Mononuclear cell (primary cell): ENCODE results near the gene JAZF1. TPM values are rescaled to one million over a fixed set of nuclear protein-coding genes. Genes with fewer than 3 reads are reported as not detected.

Experiments used
- H3K27me3 ChIP-seq: 2 replicates; pipeline ENCODE4 v1.6.0; 2011; ENCODE audit warnings: low read length, control low read depth; ENCODE audit not compliant: insufficient read depth
- H3K4me1 ChIP-seq: 2 replicates; pipeline ENCODE4 v1.5.1; 2011; ENCODE audit warnings: mild to moderate bottlenecking, low read length, control low read depth; ENCODE audit not compliant: insufficient read depth
- H3K4me3 ChIP-seq: 2 replicates; pipeline ENCODE4 v1.5.1; 2011; ENCODE audit warnings: mild to moderate bottlenecking, low read length, moderate library complexity
- H3K9me3 ChIP-seq: 2 replicates; pipeline ENCODE4 v1.5.1; 2011; ENCODE audit warnings: low read depth, mild to moderate bottlenecking, control low read depth, low read length
- total RNA-seq: library from RNA; depleted of rRNA; stranded (reverse); fragments of >200 nt; gene quantifications from one replicate; pipeline ENCODE4 v1.2.3, GENCODE V29; 2012

Gene JAZF1
- total RNA-seq, 1 donor, result 16.5 TPM

DNA sequence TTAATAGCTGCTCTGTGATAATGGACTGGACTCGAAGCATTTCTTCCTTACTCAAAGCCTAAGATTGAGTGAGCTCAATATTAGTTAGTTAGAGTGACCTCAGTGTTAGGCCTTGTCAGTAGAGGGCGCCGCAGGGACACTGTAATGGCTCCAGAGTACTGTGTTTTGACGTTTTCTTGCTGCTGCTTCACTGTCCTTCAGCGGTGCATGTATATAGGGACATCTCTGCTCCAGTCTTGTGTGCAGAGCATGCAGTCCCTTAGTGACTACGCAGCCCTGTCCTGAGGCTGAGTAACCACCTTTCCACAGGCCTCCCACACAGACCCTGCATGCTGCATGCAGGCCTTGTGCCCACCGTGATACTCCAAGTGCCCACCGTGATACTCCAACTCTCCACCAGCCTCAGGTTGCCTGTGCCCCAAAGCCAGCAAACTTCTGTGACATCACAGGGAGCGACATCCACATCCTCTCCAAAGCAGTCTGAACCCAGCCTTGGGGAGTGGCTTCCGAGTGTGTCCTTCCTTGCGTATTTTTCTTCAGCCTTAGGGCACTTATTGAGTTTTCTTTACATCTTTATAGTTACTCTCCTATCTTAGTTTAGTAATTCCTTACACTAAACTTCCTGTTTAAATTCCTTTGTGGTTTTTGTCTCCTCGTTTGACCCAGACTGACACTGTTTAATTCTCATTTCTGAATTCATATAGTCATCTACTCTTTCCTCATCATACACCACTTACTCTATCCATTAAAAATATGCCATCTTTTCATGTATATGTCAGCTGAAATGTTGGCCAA is 118.2 kb downstream of the JAZF1 start:
- Histone ChIP-seq H3K4me1 (peaks cover 8% of the 10 kb centered on the region), H3K4me3 (no peak overlapping the region), H3K9me3 (no peaks in the 10 kb centered on the region)

DNA sequence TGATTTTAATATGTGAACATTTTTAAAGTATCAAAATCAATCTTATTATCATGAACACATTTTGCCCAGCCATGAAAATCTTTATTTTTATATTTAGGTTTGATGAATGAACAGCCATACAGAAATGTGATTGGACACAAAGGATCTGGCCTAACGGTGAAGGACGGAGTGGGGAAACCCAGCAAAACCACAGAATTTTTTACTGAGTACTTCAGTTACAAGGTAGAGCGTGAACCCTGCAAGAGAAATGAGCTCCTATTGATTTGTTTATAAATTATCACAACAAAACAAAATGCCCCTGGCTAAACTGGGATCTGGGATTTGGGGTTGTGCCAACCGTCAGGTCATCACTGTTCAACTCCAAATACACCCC is 118.8 kb downstream of the JAZF1 start:
- Histone ChIP-seq H3K4me1 (peaks cover 8% of the 10 kb centered on the region), H3K9me3 (no peaks in the 10 kb centered on the region), H3K27me3 (no peaks in the 10 kb centered on the region), H3K4me3 (no peak overlapping the region)

More for the DNA sequence above, 118.2 kb downstream of the JAZF1 start:
- no peaks in the 10 kb centered on the region for H3K27me3 ChIP-seq

DNA sequence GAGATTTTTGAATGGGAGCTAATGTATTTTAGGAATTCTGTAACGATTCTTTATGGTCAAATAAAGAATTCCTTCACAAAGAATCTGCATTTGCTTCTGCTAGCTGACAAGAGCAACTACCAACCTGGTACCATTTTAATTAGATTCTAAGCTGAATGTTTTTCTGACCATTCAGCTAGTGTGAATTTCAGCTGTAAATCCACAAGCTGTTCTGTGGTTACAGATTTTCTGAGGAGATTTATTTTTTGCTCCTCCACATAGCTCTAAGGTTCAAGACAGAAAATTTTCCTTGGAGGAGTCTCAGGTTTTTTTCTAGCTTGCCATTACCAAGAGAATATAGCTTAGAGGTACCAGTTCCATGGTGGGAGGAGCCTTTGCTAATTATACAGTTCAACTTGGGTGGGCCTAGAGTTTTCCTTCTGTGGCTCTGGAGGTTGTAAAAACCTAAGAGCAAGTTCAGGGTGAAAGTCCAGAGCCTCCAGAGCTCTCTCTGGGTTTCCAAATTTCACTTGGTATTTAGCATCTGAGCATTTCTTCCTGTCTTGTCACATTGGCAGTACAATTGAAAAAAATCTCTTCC is 120.1 kb downstream of the JAZF1 start:
- no peaks in the 10 kb centered on the region for H3K27me3 ChIP-seq
- H3K4me3 ChIP-seq, result no peak overlapping the region
- H3K4me1 ChIP-seq, result peaks cover 8% of the 10 kb centered on the region
- H3K9me3 ChIP-seq, result no peaks in the 10 kb centered on the region

DNA sequence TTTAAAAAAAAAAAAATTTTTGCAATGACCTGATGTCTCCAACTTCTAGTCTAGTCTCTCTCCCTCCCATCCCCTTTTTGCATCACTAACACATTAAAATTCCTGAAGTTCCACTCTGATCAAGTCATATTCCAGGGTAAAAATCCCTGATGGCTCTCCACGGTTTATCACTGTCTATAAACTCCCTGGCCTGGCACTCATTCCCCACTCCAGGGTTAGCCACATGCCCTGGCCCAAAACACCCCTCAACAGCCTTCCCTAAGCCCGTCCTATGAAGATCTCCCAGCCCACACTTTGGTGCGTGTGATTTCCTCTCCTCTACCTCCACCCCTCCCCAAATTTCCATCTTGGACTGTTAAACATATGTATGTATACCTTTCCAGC is 125.4 kb downstream of the JAZF1 start:
- no peak overlapping the region for H3K4me3 ChIP-seq
- peaks cover 6% of the 10 kb centered on the region for H3K4me1 ChIP-seq
- H3K9me3 ChIP-seq, result no peaks in the 10 kb centered on the region
- no peaks in the 10 kb centered on the region for H3K27me3 ChIP-seq

DNA sequence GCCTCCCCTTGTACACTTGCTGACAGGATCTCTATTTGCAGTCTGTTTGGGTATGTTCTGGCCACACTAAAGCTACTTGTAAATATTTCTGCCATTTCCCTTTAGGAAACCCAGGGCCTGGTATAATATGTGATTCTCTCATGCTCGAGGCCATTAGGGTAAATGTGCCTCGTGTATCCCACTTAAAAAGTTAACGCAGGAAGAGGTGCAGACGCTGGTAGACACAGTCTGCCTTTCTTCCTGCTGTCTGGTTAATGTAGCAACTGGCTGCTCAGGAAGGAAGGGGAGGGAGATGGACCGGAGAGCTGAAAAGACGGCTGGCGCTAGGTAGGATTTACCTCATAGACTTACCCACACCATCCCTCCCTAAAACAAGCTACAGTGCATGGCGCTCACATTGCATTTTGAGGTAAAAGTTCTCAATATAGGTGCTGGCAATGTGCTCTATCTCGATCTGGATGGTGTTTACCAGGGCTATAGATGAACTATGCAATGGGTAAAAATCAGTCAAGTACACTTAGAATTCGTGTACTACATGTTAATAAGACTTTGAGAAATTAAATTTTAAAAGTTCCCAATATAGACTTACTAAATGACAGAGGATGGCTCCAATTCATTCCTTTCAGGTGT is 125.9 kb downstream of the JAZF1 start:
- no peaks in the 10 kb centered on the region for H3K9me3 ChIP-seq
- peaks cover 6% of the 10 kb centered on the region for H3K4me1 ChIP-seq
- no peaks in the 10 kb centered on the region for H3K27me3 ChIP-seq
- H3K4me3 ChIP-seq, result no peak overlapping the region

DNA sequence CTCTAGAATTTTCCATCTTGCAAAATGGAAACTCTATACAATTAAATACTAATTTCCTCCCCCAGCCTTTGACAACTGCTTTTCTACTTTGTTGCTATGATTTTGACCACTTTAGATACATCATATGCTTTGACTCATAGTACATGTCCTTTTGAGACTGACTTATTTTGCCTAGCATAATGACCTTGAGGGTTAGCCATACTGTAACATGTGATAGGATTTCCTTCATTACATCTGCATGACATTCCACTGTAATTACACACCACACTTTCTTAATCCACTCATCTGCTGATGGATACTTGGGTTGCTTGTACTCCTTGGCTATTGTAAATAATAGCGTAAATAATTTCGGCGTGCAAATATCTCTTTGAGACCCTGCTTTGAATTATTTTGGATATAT is 127.7 kb downstream of the JAZF1 start:
- Histone ChIP-seq H3K27me3 (no peaks in the 10 kb centered on the region), H3K4me3 (no peak overlapping the region), H3K9me3 (no peaks in the 10 kb centered on the region), H3K4me1 (peaks cover 6% of the 10 kb centered on the region)

DNA sequence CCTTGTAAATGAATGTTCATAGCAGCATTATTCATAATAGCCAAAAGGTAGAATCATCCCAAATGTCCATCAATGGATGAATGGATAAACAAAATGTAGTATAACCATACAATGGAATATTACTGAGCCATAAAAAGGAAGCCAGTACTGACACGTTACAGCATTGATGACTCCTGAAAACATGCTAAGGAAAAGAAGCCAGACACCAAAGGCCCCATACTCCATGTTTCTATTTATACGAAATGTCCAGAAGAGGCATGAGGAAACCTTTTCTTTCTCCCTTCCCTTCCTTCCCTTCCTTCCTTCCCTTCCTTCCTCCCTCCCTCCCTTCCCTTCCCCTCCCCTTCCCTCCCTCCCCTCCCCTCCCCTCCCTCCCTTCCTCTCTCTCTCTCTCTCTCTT is 131.9 kb downstream of the JAZF1 start:
- Histone ChIP-seq H3K4me1 (no peaks in the 10 kb centered on the region), H3K9me3 (no peaks in the 10 kb centered on the region), H3K27me3 (no peaks in the 10 kb centered on the region), H3K4me3 (no peak overlapping the region)

DNA sequence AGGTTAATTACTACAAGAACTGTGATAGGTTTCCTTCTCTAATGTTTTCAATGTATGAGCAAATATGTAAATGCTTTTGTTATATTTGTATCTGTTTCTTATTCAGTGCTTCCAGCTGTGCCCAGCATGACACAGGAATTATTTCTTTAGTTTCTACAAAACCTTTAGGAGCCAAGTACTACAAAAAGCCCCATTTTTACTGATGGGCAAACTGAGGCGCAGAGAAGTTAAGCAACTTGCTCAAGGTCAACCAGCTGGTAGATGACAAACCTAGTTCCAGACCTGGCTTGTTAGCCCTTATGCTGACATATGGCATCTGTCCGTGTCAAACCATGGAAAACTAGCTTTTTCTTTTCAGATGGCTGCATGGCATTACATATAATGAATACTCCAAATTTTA is 134.6 kb downstream of the JAZF1 start:
- Histone ChIP-seq H3K4me1 (no peaks in the 10 kb centered on the region), H3K4me3 (no peak overlapping the region), H3K9me3 (no peaks in the 10 kb centered on the region), H3K27me3 (no peaks in the 10 kb centered on the region)

DNA sequence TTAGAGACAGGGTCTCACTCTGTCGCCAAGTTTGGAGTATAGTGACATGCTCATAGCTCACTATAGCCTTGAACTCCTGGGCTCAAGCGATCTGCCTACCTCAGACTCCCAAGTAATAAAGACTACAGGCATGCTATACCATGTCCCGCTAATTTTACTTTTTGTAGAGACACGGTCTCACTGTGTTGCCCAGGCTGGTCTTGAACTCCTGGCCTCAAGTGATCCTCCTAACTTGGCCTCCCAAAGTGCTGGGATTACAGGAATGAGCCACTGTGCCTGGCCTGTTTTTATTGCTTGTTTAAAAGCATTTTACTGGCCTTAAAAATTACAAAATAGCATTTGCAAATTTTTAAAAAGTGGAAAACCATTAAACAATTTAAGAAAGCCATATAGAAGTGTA is 135.0 kb downstream of the JAZF1 start:
- H3K4me3 ChIP-seq, result no peak overlapping the region
- H3K4me1 ChIP-seq, result no peaks in the 10 kb centered on the region
- no peaks in the 10 kb centered on the region for H3K9me3 ChIP-seq
- H3K27me3 ChIP-seq, result no peaks in the 10 kb centered on the region

DNA sequence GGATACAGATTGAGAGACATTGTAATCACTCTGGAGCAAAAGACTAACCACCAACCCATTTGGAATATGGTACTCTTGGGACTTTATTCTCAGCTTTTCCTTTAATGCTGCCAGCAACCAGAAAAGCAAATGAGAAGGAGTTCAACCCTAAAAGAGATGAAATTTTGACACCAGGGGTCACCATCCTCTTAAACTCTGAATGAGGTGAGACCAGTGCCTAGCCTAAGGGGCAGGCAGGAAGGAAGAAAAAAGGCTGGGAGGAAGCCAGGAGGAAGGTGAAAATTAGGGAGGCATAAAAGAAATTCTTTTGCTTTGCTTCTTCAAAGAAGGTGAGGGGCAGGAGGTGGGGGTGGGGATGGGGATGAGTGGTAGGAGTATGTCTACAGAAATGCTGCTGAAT is 135.8 kb downstream of the JAZF1 start:
- no peak overlapping the region for H3K4me3 ChIP-seq
- no peaks in the 10 kb centered on the region for H3K4me1 ChIP-seq
- H3K27me3 ChIP-seq, result no peaks in the 10 kb centered on the region
- H3K9me3 ChIP-seq, result no peaks in the 10 kb centered on the region

DNA sequence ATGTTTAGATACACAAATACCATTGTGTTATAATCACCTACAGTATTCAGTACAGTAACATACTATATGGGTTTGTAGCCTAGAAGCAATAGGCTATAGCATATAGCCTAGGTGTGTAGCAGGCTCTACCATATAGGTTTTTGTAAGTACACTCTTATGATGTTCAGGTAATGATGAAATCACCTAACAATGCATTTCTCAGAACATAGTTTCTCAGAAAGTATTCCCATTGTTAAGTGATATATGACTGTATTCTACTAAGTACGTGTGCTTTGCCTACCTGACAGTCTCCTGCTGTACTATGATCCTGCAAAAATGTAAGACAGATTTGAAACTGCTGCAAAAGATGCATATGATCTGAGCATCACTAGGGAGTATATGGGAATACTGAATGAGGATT is 137.9 kb downstream of the JAZF1 start:
- Histone ChIP-seq H3K9me3 (no peaks in the 10 kb centered on the region), H3K4me1 (no peaks in the 10 kb centered on the region), H3K27me3 (no peaks in the 10 kb centered on the region), H3K4me3 (no peak overlapping the region)

DNA sequence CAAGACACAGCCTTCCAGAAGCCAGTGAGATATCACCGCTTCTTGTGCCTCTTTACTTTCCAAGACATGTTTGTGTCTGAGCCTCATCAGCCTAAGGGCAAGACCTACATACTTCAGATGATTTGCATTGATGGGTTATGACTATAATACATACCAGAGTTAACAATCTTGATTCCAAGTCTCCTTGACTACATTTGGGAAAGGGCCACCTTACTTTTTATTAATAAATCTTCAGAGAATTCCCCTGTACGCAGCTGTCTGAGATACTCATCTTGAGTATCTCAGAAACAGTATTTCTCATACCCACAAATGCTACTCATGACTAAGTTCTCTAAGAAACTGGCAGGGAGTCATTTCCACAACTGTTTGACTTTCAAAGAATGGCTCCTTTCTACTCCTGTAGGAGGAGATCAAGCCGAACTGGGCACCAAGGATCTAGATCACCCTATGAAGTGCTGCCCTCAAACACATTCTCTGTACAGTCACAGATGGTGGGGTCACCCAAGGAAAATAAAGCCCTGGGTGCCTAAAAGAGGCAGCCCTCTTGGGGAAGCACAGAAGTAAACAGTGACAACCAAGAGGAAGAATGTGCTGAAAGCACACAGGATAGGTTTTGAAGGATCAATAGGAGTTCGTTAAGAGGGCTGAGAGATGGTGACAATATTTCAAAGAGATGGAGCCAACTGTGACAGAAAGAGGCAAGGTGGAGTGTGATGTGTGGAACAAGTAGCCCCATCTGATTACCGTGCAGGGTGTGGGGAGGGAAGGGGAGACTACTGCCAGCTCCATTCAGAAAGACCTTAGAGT is 138.9 kb downstream of the JAZF1 start:
- Histone ChIP-seq H3K27me3 (no peaks in the 10 kb centered on the region), H3K4me1 (peaks cover 4% of the 10 kb centered on the region), H3K4me3 (no peak overlapping the region), H3K9me3 (no peaks in the 10 kb centered on the region)

DNA sequence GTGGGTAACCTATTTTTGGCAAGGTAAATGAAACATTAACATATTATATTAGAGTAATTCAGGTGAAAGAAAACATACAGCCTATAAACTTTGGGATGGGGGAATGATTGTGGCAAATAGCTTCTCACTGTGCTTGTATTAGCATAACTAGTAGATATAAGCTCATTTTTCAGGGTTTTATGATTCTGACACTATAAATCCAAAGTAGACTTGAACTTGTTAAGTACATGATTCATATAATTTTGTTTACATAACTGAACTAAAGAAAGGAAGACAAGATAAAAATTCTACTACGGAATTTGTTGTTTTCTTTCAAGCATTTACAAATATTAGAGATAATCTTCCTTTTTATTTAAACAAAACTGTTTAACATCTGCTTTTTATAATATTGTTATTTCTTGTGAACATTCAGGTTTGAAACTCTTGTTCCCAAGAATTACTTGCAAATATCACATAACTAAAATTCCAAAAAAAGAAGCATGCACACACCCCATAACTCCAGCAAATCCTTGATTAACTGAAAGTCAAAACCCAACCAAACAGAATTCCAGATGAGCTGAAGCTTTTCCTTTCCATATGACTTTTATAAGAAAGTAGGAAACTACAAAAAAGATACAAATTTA is 142.3 kb downstream of the JAZF1 start:
- no peak overlapping the region for H3K4me3 ChIP-seq
- H3K9me3 ChIP-seq, result no peaks in the 10 kb centered on the region
- H3K27me3 ChIP-seq, result no peaks in the 10 kb centered on the region
- peaks cover 4% of the 10 kb centered on the region for H3K4me1 ChIP-seq

DNA sequence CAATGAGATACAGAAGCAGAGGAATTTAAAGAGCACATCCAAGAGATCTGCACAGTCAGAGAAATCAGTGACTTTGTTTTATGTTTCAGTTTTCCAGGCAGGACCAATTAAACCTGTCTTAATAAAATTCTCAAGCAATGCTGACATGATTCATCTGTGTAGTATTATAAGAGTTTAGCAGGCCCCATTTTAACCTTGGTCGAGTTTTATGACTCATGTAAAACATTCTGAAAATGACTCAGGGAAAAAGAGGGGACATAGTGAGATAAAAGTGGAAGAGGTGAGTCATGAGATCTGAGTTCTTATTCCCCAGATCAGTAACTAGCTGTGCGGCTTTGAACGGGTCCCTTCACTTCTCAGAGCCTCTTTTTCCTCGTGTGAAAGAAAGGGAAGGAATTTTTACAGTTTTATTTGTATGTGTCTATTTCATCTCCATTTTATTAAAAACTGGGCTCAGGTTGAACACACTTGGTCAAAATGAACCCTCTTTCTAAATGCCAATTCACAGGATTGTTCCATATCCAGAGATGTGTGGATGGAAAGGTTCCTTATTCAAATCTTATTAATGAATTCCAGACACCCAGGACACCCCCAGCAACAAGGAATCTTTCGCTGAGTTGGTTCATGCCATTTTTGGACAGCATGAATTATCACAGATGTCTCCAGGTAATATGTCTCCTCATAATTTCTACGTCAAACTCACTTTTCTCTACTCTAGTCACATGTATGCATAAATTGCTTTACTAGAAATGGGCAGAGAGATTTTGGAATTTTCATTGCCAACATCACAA is 143.2 kb downstream of the JAZF1 start:
- Histone ChIP-seq H3K4me3 (no peak overlapping the region), H3K4me1 (peaks cover 4% of the 10 kb centered on the region), H3K27me3 (no peaks in the 10 kb centered on the region), H3K9me3 (no peaks in the 10 kb centered on the region)
